GM15510 (cell line): ENCODE results near the gene TSPAN18.

Source experiments
- POLR2A ChIP-seq: IDR thresholded peaks from 3 replicates; pipeline ENCODE4 v1.6.1; 2011; ENCODE audit warnings: borderline replicate concordance; ENCODE audit not compliant: insufficient read length; ENCODE audit errors: extremely low read depth

Gene TSPAN18

DNA sequence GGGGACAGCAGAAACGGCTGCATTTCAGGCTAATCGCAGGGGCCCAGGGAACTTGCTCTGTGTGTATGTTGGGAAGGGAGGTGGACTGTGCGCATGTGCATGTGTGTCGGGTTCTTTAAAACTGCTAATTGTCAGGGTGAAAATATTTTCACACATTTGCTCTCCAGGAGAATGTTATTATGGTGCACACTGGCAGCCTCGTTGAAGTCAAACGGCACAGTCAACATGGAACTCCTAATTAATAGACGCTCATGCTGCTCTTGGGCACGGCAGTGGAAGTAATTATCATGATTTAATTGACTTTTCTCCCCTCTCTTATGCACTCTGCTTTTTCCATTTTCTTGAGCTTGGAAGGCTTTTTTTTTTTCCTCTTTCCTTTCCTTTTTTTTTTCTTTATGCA, 92.6 kb downstream of the TSPAN18 start:
- TF ChIP-seq POLR2A = no peak

GRCh38 chr11:44822369-44822768, 95.6 kb downstream of the TSPAN18 start:
- TF ChIP-seq POLR2A = no peak

GRCh38 chr11:44823006-44823405, 96.2 kb downstream of the TSPAN18 start:
- no peak for TF ChIP-seq POLR2A

- no peak for TF ChIP-seq POLR2A
These were observed 97.1 kb downstream of the TSPAN18 start for GRCh38 chr11:44823868-44824267.

- no peak for TF ChIP-seq POLR2A
These were observed 97.5 kb downstream of the TSPAN18 start for GRCh38 chr11:44824300-44824704.

GRCh38 chr11:44825058-44825785, 98.5 kb downstream of the TSPAN18 start:
- TF ChIP-seq POLR2A = no peak

DNA sequence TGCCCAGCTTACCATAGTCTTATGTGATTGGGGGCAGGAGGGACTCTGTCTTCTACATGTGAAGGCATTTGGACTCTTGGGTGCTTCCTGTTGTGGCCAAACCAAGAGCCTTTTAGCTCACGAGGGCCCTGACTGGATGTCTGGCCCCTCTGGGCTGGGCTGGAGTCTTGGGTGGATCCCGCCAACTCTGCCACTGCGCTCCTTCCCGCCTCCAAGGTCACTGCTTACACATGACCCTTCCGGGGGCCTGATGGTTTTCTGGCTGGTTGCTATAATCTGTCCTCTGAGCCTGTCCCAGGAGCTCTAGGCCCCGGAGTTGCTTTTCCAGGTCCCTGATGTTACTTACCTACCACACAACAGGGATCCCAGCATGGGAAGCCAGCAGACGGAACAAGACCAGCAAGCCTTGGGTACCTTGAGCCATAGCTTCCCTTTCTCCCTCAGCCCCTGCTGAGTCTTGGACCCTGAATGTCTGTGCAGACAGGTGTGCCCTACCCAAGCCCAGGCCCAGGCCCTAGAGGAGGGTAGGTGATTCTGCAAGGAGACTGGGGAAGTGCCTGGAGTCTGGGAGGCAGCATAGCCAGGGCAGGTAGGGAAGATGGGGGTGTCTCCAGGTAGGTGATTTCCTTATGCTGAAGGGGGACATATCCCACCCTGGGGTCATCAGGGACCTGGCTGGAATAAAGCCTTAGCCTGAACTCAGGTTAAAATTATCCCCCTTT, 100.3 kb downstream of the TSPAN18 start:
- TF ChIP-seq POLR2A = no peak

GRCh38 chr11:44828296-44828695, 101.5 kb downstream of the TSPAN18 start:
- TF ChIP-seq POLR2A = no peak

DNA sequence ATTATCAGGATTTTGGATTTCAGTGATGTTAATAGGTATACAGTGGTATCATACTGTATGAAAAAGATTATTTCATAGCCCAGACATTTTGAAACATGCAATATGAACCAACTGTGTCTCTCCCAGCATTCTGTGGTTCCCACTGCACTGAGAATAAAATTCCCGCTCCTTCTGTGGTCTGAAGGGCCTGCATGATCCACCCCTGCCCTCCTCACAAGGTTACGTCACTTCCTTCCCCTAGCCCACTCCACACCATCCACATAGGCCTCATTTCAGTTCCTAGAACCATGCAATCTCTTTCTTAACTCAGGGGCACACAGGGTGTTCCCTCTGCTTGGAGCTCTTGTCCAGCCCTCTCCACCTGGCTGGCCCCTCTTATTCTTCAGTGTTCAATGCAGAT, 103.1 kb downstream of the TSPAN18 start:
- TF ChIP-seq POLR2A = no peak

- TF ChIP-seq POLR2A = no peak
These were observed 105.0 kb downstream of the TSPAN18 start for GRCh38 chr11:44831605-44832394.

DNA sequence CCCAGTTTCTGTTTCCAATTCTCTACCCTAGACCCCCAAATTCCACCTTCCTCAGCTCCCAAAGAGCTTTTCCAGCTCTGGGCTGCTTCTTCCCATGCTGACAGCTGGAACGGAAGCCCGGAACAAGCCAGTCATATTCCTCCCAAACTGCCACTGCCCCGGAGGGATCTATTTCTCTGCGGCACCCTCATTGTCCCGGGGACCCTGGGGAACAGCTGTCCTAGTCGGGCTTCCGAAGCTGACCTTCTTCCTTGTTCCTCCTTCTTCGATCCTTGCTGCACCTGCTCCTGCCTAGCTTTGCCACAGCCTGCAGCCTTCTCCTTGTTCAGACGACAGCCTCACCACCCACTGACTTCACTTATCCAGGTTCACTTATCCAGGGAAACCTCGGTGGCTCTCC, 105.7 kb downstream of the TSPAN18 start:
- TF ChIP-seq POLR2A = no peak

DNA sequence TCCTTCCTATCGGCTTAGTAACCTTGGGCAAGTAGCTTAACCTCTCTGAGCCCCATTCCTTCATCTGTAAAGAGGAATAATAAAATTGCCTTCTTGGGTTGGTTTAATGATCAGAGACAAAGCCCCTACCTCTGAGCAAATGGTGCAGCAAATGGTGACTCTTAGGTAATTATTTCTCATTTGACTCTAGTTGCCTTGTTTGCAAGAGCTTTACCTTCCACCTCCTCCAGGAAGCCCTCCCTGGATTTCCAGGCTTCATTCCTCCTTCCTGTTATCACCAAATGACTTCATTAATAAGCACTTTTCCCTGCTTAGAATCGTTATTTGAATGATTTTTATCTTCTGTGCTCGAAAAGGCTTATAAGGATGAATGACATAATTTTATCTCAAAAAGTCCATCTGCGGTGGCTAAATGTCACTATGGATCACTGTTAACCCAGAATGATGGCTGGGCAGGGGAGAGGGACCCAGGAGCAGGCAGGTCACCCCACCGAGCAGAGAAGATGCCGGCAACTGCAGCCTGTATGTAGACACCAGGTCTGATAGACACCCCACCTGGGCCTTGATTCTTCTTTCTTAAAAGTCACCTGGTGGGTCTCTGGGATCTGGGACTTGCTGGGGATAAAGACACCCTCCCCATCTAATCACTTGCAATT, 106.6 kb downstream of the TSPAN18 start:
- TF ChIP-seq POLR2A = no peak

DNA sequence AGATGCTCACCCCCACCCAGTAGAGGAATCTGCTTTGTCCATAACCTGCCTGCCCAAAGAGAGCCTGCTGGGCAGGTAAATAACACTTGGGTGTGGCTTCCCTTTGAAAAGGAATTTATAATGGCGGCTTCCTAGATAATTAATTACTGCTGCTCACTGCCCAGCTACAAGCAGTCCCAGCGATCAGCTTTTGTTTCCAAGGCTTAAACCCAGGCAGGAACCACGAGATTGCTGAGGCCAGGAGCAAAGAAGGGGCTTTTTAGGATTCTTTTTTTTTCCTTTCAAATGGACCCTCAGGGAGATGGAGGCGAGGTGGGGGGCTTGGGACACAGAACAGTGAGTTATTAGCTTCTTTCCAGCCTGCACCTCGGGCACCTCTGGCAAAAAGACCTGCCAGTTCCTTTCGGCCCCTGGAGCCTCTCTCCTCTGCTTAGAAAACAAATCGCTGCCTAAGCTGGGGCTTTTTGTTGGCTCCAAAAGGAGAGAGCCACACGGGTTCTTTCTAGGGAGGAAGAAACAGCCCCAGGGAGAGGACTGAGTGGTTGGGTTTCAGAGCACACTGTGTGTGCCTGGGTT, 107.2 kb downstream of the TSPAN18 start:
- no peak for TF ChIP-seq POLR2A

- TF ChIP-seq POLR2A = no peak
These were observed 108.1 kb downstream of the TSPAN18 start for GRCh38 chr11:44834846-44835245.
